PC-9 (cell line): ENCODE data around the gene DNAJC11. TPM values are rescaled to one million over a fixed set of nuclear protein-coding genes. Genes with fewer than 3 reads are reported as not detected.
"Not testable (repeated sequence)": the region's sequence is repeated elsewhere in the genome, so short reads cannot be mapped to it uniquely, and the experiment has no call there.

Experiments used
- BruUV-seq: library from RNA; stranded (reverse); fragments of 400-500 nt; replicated peaks from 2 replicates; lab custom pipeline; 2021; lab: Mats Ljungman, UMichigan
- CTCF ChIA-PET: fragments of 300-600 bp; sonication (Branson Sonifier 250); formaldehyde crosslinking; loops from one replicate; lab custom pipeline; 2022; ENCODE audit warnings: antibody characterized with exemption; lab: Charles Lee
- POLR2A ChIA-PET: fragments of 300-600 bp; sonication (Branson Sonifier 250); formaldehyde crosslinking; loops from one replicate; lab custom pipeline; 2022; ENCODE audit warnings: antibody characterized with exemption; ENCODE audit not compliant: unreplicated experiment; lab: Charles Lee
- DNase-seq, 2 experiments: peaks; one replicate each; pipeline versions ENCODE4 v3.0.0 to v3.0.0-alpha.2; 2015 to 2022; ENCODE audit warnings: mixed read lengths in 1 of 2
- H2AFZ ChIP-seq: fragments of 200-600 bp; sonication (generic); 2 replicates; pipeline ENCODE4 v1.8.1; 2017; ENCODE audit warnings: antibody characterized with exemption
- H3F3A ChIP-seq: fragments of 200-600 bp; sonication (generic); 2 replicates; pipeline ENCODE4 v1.8.1; 2017; ENCODE audit warnings: antibody characterized with exemption, mild to moderate bottlenecking, low read depth; ENCODE audit not compliant: insufficient read depth
- H3K27ac ChIP-seq: fragments of 200-600 bp; sonication (generic); 2 replicates; pipeline ENCODE4 v1.6.1; 2016; ENCODE audit warnings: mixed run types
- H3K27me3 ChIP-seq: fragments of 200-600 bp; sonication (generic); 2 replicates; pipeline ENCODE4 v1.6.1; 2016; ENCODE audit warnings: low read depth, mixed run types; ENCODE audit not compliant: insufficient read depth
- H3K36me3 ChIP-seq: fragments of 200-600 bp; sonication (generic); 2 replicates; pipeline ENCODE4 v1.6.1; 2016; ENCODE audit warnings: low read depth, mixed run types
- H3K4me1 ChIP-seq: fragments of 200-600 bp; sonication (generic); replicated peaks from 2 replicates; pipeline ENCODE4 v1.6.1; 2016; ENCODE audit warnings: mixed run types; ENCODE audit not compliant: insufficient read depth
- H3K4me2 ChIP-seq: fragments of 200-600 bp; sonication (generic); 2 replicates; pipeline ENCODE4 v1.6.1; 2017; ENCODE audit warnings: mixed run types
- H3K4me3 ChIP-seq: fragments of 200-600 bp; sonication (generic); 2 replicates; pipeline ENCODE4 v1.6.1; 2016; ENCODE audit warnings: mixed run types
- H3K79me2 ChIP-seq: fragments of 200-600 bp; sonication (generic); 2 replicates; pipeline ENCODE4 v1.6.1; 2017; ENCODE audit warnings: low read depth, mixed run types
- H3K9me2 ChIP-seq: fragments of 200-600 bp; sonication (generic); 2 replicates; pipeline ENCODE4 v1.8.1; 2017; ENCODE audit warnings: mild to moderate bottlenecking; ENCODE audit not compliant: insufficient read depth
- H3K9me3 ChIP-seq: fragments of 200-600 bp; sonication (generic); 2 replicates; pipeline ENCODE4 v1.8.1; 2016; ENCODE audit warnings: low read depth; ENCODE audit not compliant: insufficient read depth
- H4K20me1 ChIP-seq: fragments of 200-600 bp; sonication (generic); 2 replicates; pipeline ENCODE4 v1.8.1; 2017; ENCODE audit not compliant: insufficient read depth
- CTCF ChIP-seq: fragments of 200-600 bp; sonication (generic); conservative IDR thresholded peaks from 2 replicates; pipeline ENCODE4 v1.6.1; 2017; ENCODE audit warnings: mixed run types, antibody characterized with exemption, mild to moderate bottlenecking, moderate library complexity
- EZH2 ChIP-seq: fragments of 200-600 bp; sonication (generic); IDR thresholded peaks from 2 replicates; pipeline ENCODE4 v1.8.0; 2017; ENCODE audit warnings: antibody characterized with exemption, low read depth
- intact Hi-C: fragments of 100-400 bp; cut with micrococcal nuclease; formaldehyde crosslinking; loops from one replicate; pipeline ENCODE4 v1.10.0; 2022; ENCODE audit not compliant: unreplicated experiment
- total RNA-seq: library from RNA; stranded (reverse); gene quantifications from 2 replicates; pipeline ENCODE4 v1.2.3, GENCODE V29; 2021

Gene DNAJC11
- total RNA-seq, 1 experiment from 2014 or later, result 52.8 TPM

- Histone ChIP-seq H3K4me3 (peak overlapping the region; percentile 81), H3K36me3 (no peaks in the 10 kb centered on the region), H2AFZ (peak overlapping the region; percentile 75), H3K27ac (no peak overlapping the region), H3K4me1 (0 out of 2 replicates have a peak, but pooled peaks cover 6% of the 10 kb centered on the region), H3K9me2 (no peaks in the 10 kb centered on the region), H3K27me3 (no peaks in the 10 kb centered on the region), H4K20me1 (peaks cover 13% of the 10 kb centered on the region; the same call in 1 of the 2 replicates), H3K9me3 (no peaks in the 10 kb centered on the region), H3K79me2 (peaks cover 35% of the 10 kb centered on the region), H3F3A (no peaks in the 10 kb centered on the region), H3K4me2 (peak overlapping the region; percentile 80)
- TF ChIP-seq CTCF (no peak), EZH2 (no peak)
- POLR2A ChIA-PET, result interaction anchor here (0.6 to 0.7 kb wide), 2 partner anchors 701 to 1378 kb away, joined by 3 to 4 read pairs; no protein-coding TSS in a partner anchor
- no TSS peak for BruUV-seq
- DNase-seq, result no peak
- CTCF ChIA-PET, result interaction anchor here (0.6 to 0.9 kb wide), 2 partner anchors 84 to 533 kb away, joined by 5 to 13 read pairs; partner anchors contain the start of gene CAMTA1
- intact Hi-C loops, result no loop called here
Measured at GRCh38 chr1:6700853-6701436, 671 bp downstream of the DNAJC11 start.

DNA sequence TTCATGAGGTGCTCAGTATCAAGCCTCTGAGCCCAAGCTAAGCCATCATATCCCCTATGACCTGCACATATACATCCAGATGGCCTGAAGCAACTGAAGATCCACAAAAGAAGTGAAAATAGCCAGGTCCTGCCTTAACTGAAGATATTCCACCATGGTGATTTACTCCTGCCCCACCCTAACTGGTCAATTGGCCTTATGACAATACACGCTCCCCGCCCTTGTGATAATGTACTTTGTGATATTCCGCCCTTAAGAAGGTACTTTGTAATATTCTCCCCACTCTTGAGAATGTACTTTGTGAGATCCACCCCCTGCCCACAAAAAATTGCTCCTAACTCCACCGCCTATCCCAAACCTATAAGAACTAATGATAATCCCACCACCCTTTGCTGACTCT, 1.7 kb downstream of the DNAJC11 start:
- POLR2A ChIA-PET, intact Hi-C loops: not testable (repeated sequence)

DNA sequence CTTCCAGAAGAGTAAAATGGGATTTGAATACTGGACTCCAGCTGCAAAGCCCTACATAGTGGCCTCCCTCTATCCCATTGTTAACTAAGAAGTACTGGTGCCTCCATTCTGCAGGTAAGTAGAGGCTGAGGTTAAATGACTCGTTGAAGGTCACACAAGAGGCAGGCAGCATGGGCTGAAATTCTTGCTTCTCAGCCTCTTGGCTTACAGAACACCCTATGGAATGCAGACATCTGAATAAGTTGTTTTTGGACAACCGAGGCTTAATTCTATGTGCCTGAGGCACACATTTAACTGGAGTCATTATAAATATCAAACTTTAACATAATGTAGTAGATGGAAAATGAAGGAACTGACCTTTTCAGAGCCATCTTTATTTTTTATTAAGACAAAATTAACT, 5.7 kb downstream of the DNAJC11 start:
- H3K27ac ChIP-seq, result no peak overlapping the region
- H3K9me2 ChIP-seq, result no peaks in the 10 kb centered on the region
- intact Hi-C loops, result no loop called here
- TF ChIP-seq EZH2 (no peak), CTCF (no peak)
- H3F3A ChIP-seq, result no peaks in the 10 kb centered on the region
- no peak overlapping the region for H2AFZ ChIP-seq
- peaks cover 28% of the 10 kb centered on the region for H3K79me2 ChIP-seq
- H3K9me3 ChIP-seq, result no peaks in the 10 kb centered on the region
- H3K36me3 ChIP-seq, result no peaks in the 10 kb centered on the region
- 0 out of 2 replicates have a peak, but pooled peaks cover 6% of the 10 kb centered on the region for H3K4me1 ChIP-seq
- ChIA-PET CTCF (no interaction called here), POLR2A (no interaction called here)
- H3K4me3 ChIP-seq, result no peak overlapping the region
- BruUV-seq, result no TSS peak
- peaks cover 23% of the 10 kb centered on the region; the same call in 1 of the 2 replicates for H4K20me1 ChIP-seq
- no peaks in the 10 kb centered on the region for H3K27me3 ChIP-seq
- no peak for DNase-seq
- H3K4me2 ChIP-seq, result no peak overlapping the region

More for the DNA sequence above, 1.7 kb downstream of the DNAJC11 start:
- H3K9me2 ChIP-seq, H3K27ac ChIP-seq, H3K9me3 ChIP-seq, DNase-seq, H3K4me1 ChIP-seq, H2AFZ ChIP-seq, H3F3A ChIP-seq, BruUV-seq, H3K36me3 ChIP-seq, H3K27me3 ChIP-seq: not testable (repeated sequence)
- Histone ChIP-seq H3K4me3 (peak overlapping the region; percentile 81; the same call in 1 of the 2 replicates), H4K20me1 (peaks cover 13% of the 10 kb centered on the region; the same call in 1 of the 2 replicates), H3K79me2 (peaks cover 35% of the 10 kb centered on the region), H3K4me2 (peak overlapping the region; percentile 80)
- CTCF ChIA-PET, result interaction anchor here (0.6 kb wide), 1 partner anchor 532 kb away, joined by 5 read pairs; no protein-coding TSS in a partner anchor
